Right ventricle myocardium superior (tissue), 1 donor: Measurements from ENCODE around the gene FILIP1L. TPM values are rescaled to one million over a fixed set of nuclear protein-coding genes. Genes with fewer than 3 reads are reported as not detected.

ENCODE experiments used
- ATAC-seq: fragments of 200-7000 bp; cut with Tn5 transposase; one replicate; pipeline ENCODE4 v1.9.1; 2020; ENCODE audit warnings: mild to moderate bottlenecking; ENCODE audit not compliant: poor library complexity
- DNase-seq: peaks from one replicate; pipeline ENCODE4 v3.0.0-alpha.2; 2020
- intact Hi-C: fragments of 100-400 bp; cut with DNase I; formaldehyde crosslinking; loops from one replicate; pipeline ENCODE4 v1.11.2; 2022
- total RNA-seq: library from RNA; stranded (reverse); fragmentation: NEBNext Ultra II Directional; extraction: Animal tissue kit (Norgen Biotek cat#: 25700); gene quantifications from one replicate; pipeline ENCODE4 v1.2.1, GENCODE V29; 2021
- donor health status: DM: no; HTN: yes; CAD: no; lungs with severe emphysema.

The FILIP1L gene
- total RNA-seq, 1 donor from 2014 or later: 39.3 TPM

GRCh38 chr3:100128565-100128964 is 14.3 kb upstream of the FILIP1L start:
- DNase-seq: no peak
- intact Hi-C loops: no loop called here
- no peak for ATAC-seq

GRCh38 chr3:100127792-100128191 is 13.5 kb upstream of the FILIP1L start:
- intact Hi-C loops: no loop called here
- no peak for ATAC-seq

GRCh38 chr3:100125161-100125938 is 11.0 kb upstream of the FILIP1L start:
- intact Hi-C loops: no loop called here
- ATAC-seq: peak; percentile 65
- DNase-seq: no peak

More at GRCh38 chr3:100127792-100128191, 13.5 kb upstream of the FILIP1L start:
- DNase-seq: no peak

- ATAC-seq (peak; percentile 66), DNase-seq (no peak)
- intact Hi-C loops: no loop called here
These were observed 10.0 kb upstream of the FILIP1L start for GRCh38 chr3:100124201-100124761.

- ATAC-seq: no peak
- DNase-seq: no peak
- intact Hi-C loops: no loop called here
These were observed 8.8 kb upstream of the FILIP1L start for GRCh38 chr3:100123112-100123511.

- intact Hi-C loops: no loop called here
- DNase-seq: no peak
- no peak for ATAC-seq
These were observed 8.0 kb upstream of the FILIP1L start for GRCh38 chr3:100122321-100122720.

- intact Hi-C loops: no loop called here
- no peak for DNase-seq
- no peak for ATAC-seq
These were observed 6.4 kb upstream of the FILIP1L start for GRCh38 chr3:100120693-100121092.

GRCh38 chr3:100120012-100120411 is 5.7 kb upstream of the FILIP1L start:
- intact Hi-C loops: no loop called here
- DNase-seq: no peak
- ATAC-seq: peak; percentile 55

- intact Hi-C loops: no loop called here
- no peak for DNase-seq
- ATAC-seq: no peak
These were observed 2.8 kb upstream of the FILIP1L start for GRCh38 chr3:100117093-100117492.

GRCh38 chr3:100113723-100114412 is 433 bp downstream of the FILIP1L start:
- intact Hi-C loops: no loop called here

GRCh38 chr3:100111728-100112127 is 2.6 kb downstream of the FILIP1L start:
- DNase-seq: no peak
- intact Hi-C loops: no loop called here
- ATAC-seq: no peak

More at GRCh38 chr3:100113723-100114412, 433 bp downstream of the FILIP1L start:
- DNase-seq: no peak
- peak; percentile 37 for ATAC-seq

GRCh38 chr3:100110162-100110561 is 4.1 kb downstream of the FILIP1L start:
- DNase-seq (no peak), ATAC-seq (no peak)
- intact Hi-C loops: no loop called here

GRCh38 chr3:100108464-100109079 is 5.7 kb downstream of the FILIP1L start:
- no peak for ATAC-seq
- intact Hi-C loops: no loop called here
- no peak for DNase-seq

GRCh38 chr3:100107221-100107814 is 7.0 kb downstream of the FILIP1L start:
- no peak for DNase-seq

GRCh38 chr3:100106531-100107141 is 7.7 kb downstream of the FILIP1L start:
- no peak for ATAC-seq

More at GRCh38 chr3:100107221-100107814, 7.0 kb downstream of the FILIP1L start:
- no peak for ATAC-seq
- intact Hi-C loops: no loop called here

GRCh38 chr3:100106094-100106493 is 8.2 kb downstream of the FILIP1L start:
- DNase-seq (no peak), ATAC-seq (no peak)
- intact Hi-C loops: no loop called here

More at GRCh38 chr3:100106531-100107141, 7.7 kb downstream of the FILIP1L start:
- intact Hi-C loops: no loop called here
- DNase-seq: no peak

GRCh38 chr3:100105501-100105900 is 8.8 kb downstream of the FILIP1L start:
- no peak for ATAC-seq
- intact Hi-C loops: no loop called here
- DNase-seq: no peak

GRCh38 chr3:100104817-100105413 is 9.4 kb downstream of the FILIP1L start:
- no peak for DNase-seq
- intact Hi-C loops: no loop called here
- ATAC-seq: no peak
